Measurements from ENCODE around the gene CEMIP2. TPM values are rescaled to one million over a fixed set of nuclear protein-coding genes. Genes with fewer than 3 reads are reported as not detected.

The CEMIP2 gene
- total and polyA plus RNA-seq, 12 donors, result 4.7 to 34.9 (median 9.6) TPM

- DNase-seq, result no peak
- intact Hi-C loops (cut with DNase I), result no loop called here
- no peaks in the 10 kb centered on the region for H3K27me3 ChIP-seq
- H3K36me3 ChIP-seq, result no peaks in the 10 kb centered on the region
- peaks cover 0 to 17% (median 0%) of the 10 kb centered on the region in 9 donors for H3K4me1 ChIP-seq
- no peak overlapping the region for H3K4me3 ChIP-seq
- no peak overlapping the region for H3K27ac ChIP-seq
- H3K9me3 ChIP-seq, result no peaks in the 10 kb centered on the region
- no peak for ATAC-seq
- TF ChIP-seq CTCF (IDR thresholded peaks at IDR 0.05), result no peak
- WGBS, 2 donors, result 90 to 94% methylated on average over 2 of the region's 2 CpGs
These were observed 25.2 kb upstream of the CEMIP2 start for GRCh38 chr9:71793386-71794105.

- Histone ChIP-seq H3K4me3 (no peak overlapping the region), H3K36me3 (no peaks in the 10 kb centered on the region), H3K27me3 (no peaks in the 10 kb centered on the region), H3K27ac (no peak overlapping the region), H3K4me1 (peaks cover 0 to 17% (median 0%) of the 10 kb centered on the region in 9 donors), H3K9me3 (no peaks in the 10 kb centered on the region)
- intact Hi-C loops (cut with DNase I), result no loop called here
- DNase-seq, result no peak
- no peak for ATAC-seq
- 76 to 83% methylated on average over 4 of the region's 4 CpGs for WGBS, 2 donors
- TF ChIP-seq CTCF (IDR thresholded peaks at IDR 0.05), result no peak
These were observed 23.6 kb upstream of the CEMIP2 start for GRCh38 chr9:71791875-71792274.

- H3K27me3 ChIP-seq, result no peaks in the 10 kb centered on the region
- H3K9me3 ChIP-seq, result no peaks in the 10 kb centered on the region
- peaks cover 0 to 13% (median 0%) of the 10 kb centered on the region in 9 donors for H3K4me1 ChIP-seq
- no peak overlapping the region for H3K4me3 ChIP-seq
- intact Hi-C loops (cut with DNase I), result no loop called here
- ATAC-seq (no peak), DNase-seq (no peak)
- WGBS, 2 donors, result 77 to 98% methylated on average over 1 of the region's 1 CpG
- TF ChIP-seq CTCF (IDR thresholded peaks at IDR 0.05), result no peak
- H3K27ac ChIP-seq, result no peak overlapping the region
- H3K36me3 ChIP-seq, result no peaks in the 10 kb centered on the region
These were observed 22.0 kb upstream of the CEMIP2 start for GRCh38 chr9:71790296-71790695.

GRCh38 chr9:71783120-71783523, 14.8 kb upstream of the CEMIP2 start:
- peak; percentile 6 to 12 for DNase-seq
- TF ChIP-seq CTCF (IDR thresholded peaks at IDR 0.05), result no peak

More at GRCh38 chr9:71783120-71783523, 14.8 kb upstream of the CEMIP2 start:
- H3K9me3 ChIP-seq, result no peaks in the 10 kb centered on the region
- H3K27me3 ChIP-seq, result no peaks in the 10 kb centered on the region
- ATAC-seq, result peak in 5 of 8 donors; percentile 55 to 71 (median 58)
- no peak overlapping the region for H3K4me3 ChIP-seq
- H3K4me1 ChIP-seq, result peaks cover 0 to 3% (median 0%) of the 10 kb centered on the region in 9 donors
- H3K36me3 ChIP-seq, result no peaks in the 10 kb centered on the region
- intact Hi-C loops (cut with DNase I), result no loop called here
- H3K27ac ChIP-seq, result peak overlapping the region in 1 of 10 donors; percentile 74
- WGBS, 2 donors, result 44 to 48% methylated on average over 9 of the region's 9 CpGs
